ENCODE measurements around the gene GPHN.

Gene GPHN

DNA sequence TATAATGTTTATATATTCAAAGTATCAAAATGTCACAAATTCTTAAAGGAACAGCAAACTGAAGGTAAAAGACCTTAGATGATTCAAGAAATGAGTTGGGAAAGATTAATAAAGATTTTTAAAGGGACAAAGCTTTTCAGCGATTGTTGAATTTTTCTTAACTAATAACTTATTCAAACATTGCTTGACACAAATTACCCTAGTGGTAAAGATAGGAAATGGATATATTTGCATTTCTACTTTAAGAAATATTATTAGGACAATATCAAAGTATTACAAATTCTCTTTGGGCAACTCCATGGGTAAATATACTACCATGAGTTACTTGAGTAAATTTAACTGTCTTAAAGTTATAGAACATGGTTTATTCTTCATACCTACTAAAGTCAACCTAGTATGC lies 415.3 kb downstream of the GPHN start:
- DNase-seq: no peak
- H3K4me3 ChIP-seq (ENCODE audit: control insufficient read depth in 1 of 7, extremely low read depth in 1 of 7, insufficient read depth in 4 of 7, low read depth in 2 of 7, low read length in 6 of 7): no peak overlapping the region
- H3K27me3 ChIP-seq (replicated peaks in 2 of 5; ENCODE audit: control insufficient read depth in 4 of 5, insufficient read depth in 5 of 5, low read length in 4 of 5): no peaks in the 10 kb centered on the region
- peaks cover 0 to 8% (median 0%) of the 10 kb centered on the region in 5 experiments for H3K9me3 ChIP-seq (ENCODE audit: control extremely low read depth in 1 of 5, control insufficient read depth in 4 of 5, insufficient read depth in 2 of 5, low read depth in 1 of 5, low read length in 4 of 5)
- ChIA-PET CTCF (no interaction called here), POLR2A (no interaction called here)
- no CpG with 5 or more reads among the region's 1 CpG for WGBS (ENCODE audit: insufficient coverage)
- no peaks in the 10 kb centered on the region for H3K4me1 ChIP-seq (ENCODE audit: control extremely low read depth in 1 of 4, control insufficient read depth in 4 of 4, insufficient read depth in 4 of 4, low read length in 3 of 4)
- H3K27ac ChIP-seq (ENCODE audit: insufficient read depth in 1 of 2, low read depth in 1 of 2, low read length in 2 of 2, poor library complexity in 1 of 2, severe bottlenecking in 2 of 2): no peak overlapping the region
- peaks cover 4 to 18% (median 6%) of the 10 kb centered on the region in 4 experiments for H3K36me3 ChIP-seq (ENCODE audit: control insufficient read depth in 4 of 4, insufficient read depth in 4 of 4, low read length in 3 of 4)

DNA sequence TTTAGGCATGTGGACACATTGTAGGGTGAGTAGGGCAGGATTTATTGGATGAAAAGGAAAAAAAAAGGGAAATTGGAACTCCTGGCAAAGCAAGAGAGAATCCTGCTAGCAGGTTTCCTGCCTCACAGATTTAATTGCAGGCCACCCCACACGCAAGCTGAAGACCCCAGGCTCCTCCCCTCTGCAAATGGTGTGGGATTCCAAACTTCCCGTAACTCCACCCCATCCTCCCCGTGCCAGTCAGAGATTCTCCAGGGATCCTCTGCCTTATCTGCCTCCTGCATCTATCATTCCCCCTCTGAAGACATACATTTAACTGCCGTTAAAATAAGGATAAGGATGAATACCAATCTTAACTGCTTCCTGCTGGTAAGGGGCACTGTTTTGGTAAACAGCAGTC lies 431.5 kb downstream of the GPHN start:
- H3K9me3 ChIP-seq (ENCODE audit: control extremely low read depth in 1 of 5, control insufficient read depth in 4 of 5, insufficient read depth in 2 of 5, low read depth in 1 of 5, low read length in 4 of 5): peaks cover 4 to 38% (median 13%) of the 10 kb centered on the region in 5 experiments
- H3K36me3 ChIP-seq (ENCODE audit: control insufficient read depth in 4 of 4, insufficient read depth in 4 of 4, low read length in 3 of 4): peaks cover 2 to 20% (median 3%) of the 10 kb centered on the region in 4 experiments
- no peak for DNase-seq
- no peaks in the 10 kb centered on the region for H3K27me3 ChIP-seq (replicated peaks in 2 of 5; ENCODE audit: control insufficient read depth in 4 of 5, insufficient read depth in 5 of 5, low read length in 4 of 5)
- WGBS (ENCODE audit: insufficient coverage): 96% methylated on average over 3 of the region's 4 CpGs
- no peaks in the 10 kb centered on the region for H3K4me1 ChIP-seq (ENCODE audit: control extremely low read depth in 1 of 4, control insufficient read depth in 4 of 4, insufficient read depth in 4 of 4, low read length in 3 of 4)
- no peak overlapping the region for H3K4me3 ChIP-seq (ENCODE audit: control insufficient read depth in 1 of 7, extremely low read depth in 1 of 7, insufficient read depth in 4 of 7, low read depth in 2 of 7, low read length in 6 of 7)
- ChIA-PET CTCF (no interaction called here), POLR2A (no interaction called here)
- no peak overlapping the region for H3K27ac ChIP-seq (ENCODE audit: insufficient read depth in 1 of 2, low read depth in 1 of 2, low read length in 2 of 2, poor library complexity in 1 of 2, severe bottlenecking in 2 of 2)

DNA sequence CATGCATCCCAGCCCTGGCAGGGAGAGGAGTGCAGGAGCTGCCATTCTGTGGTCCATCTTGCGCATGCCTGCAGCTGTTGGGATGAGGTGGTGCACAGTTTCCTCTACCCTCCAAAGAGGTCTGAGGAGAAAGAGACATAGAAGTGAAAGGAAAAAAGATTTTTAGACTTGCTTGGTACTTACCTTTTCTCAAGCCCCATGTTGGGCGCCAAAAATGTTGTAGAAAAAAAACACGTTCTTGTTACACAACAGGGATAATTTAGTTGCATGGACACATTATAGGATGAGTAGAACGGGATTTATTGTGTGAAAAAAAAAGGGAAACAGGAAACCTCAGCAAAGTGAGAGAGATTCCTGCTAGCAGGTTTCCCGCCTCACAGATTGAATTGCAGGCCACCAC lies 436.9 kb downstream of the GPHN start:
- 95% methylated on average over 5 of the region's 5 CpGs for WGBS (ENCODE audit: insufficient coverage)
- POLR2A ChIA-PET: no interaction called here

DNA sequence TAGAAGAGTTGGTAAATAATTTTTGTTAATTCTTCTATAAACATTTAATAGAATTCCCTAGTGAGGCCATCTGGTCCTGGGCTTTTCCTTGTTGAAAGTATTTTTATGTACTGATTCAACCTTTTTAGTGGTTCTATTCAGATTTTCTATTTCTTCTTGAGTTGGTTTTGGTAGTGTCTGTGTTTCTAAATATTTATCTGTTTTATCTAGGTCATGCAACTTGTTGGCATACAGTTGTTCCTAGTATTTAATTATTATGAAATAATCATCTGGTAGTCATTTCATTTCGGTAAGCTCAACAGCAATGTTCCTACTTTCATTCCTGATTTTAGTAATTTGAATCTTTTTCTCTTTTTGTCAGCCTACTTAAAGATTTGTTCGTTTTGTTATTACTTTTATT lies 447.2 kb downstream of the GPHN start:
- peaks cover 0 to 12% (median 2%) of the 10 kb centered on the region in 4 experiments for H3K36me3 ChIP-seq (ENCODE audit: control insufficient read depth in 4 of 4, insufficient read depth in 4 of 4, low read length in 3 of 4)
- H3K27ac ChIP-seq (ENCODE audit: insufficient read depth in 1 of 2, low read depth in 1 of 2, low read length in 2 of 2, poor library complexity in 1 of 2, severe bottlenecking in 2 of 2): no peak overlapping the region
- ChIA-PET POLR2A (no interaction called here), CTCF (no interaction called here)
- no CpG with 5 or more reads among the region's 2 CpGs for WGBS (ENCODE audit: insufficient coverage)
- no peaks in the 10 kb centered on the region for H3K27me3 ChIP-seq (replicated peaks in 2 of 5; ENCODE audit: control insufficient read depth in 4 of 5, insufficient read depth in 5 of 5, low read length in 4 of 5)
- no peak for DNase-seq
- no peak overlapping the region for H3K4me3 ChIP-seq (ENCODE audit: control insufficient read depth in 1 of 7, extremely low read depth in 1 of 7, insufficient read depth in 4 of 7, low read depth in 2 of 7, low read length in 6 of 7)
- no peaks in the 10 kb centered on the region for H3K4me1 ChIP-seq (ENCODE audit: control extremely low read depth in 1 of 4, control insufficient read depth in 4 of 4, insufficient read depth in 4 of 4, low read length in 3 of 4)
- H3K9me3 ChIP-seq (ENCODE audit: control extremely low read depth in 1 of 5, control insufficient read depth in 4 of 5, insufficient read depth in 2 of 5, low read depth in 1 of 5, low read length in 4 of 5): peaks cover 6 to 31% (median 12%) of the 10 kb centered on the region in 5 experiments

More for the DNA sequence above, 436.9 kb downstream of the GPHN start:
- Histone ChIP-seq H3K4me1 (ENCODE audit: control extremely low read depth in 1 of 4, control insufficient read depth in 4 of 4, insufficient read depth in 4 of 4, low read length in 3 of 4) (no peaks in the 10 kb centered on the region), H3K27me3 (replicated peaks in 2 of 5; ENCODE audit: control insufficient read depth in 4 of 5, insufficient read depth in 5 of 5, low read length in 4 of 5) (no peaks in the 10 kb centered on the region), H3K4me3 (ENCODE audit: control insufficient read depth in 1 of 7, extremely low read depth in 1 of 7, insufficient read depth in 4 of 7, low read depth in 2 of 7, low read length in 6 of 7) (peak overlapping the region in 1 of 7 experiments; percentile 35), H3K27ac (ENCODE audit: insufficient read depth in 1 of 2, low read depth in 1 of 2, low read length in 2 of 2, poor library complexity in 1 of 2, severe bottlenecking in 2 of 2) (no peak overlapping the region), H3K36me3 (ENCODE audit: control insufficient read depth in 4 of 4, insufficient read depth in 4 of 4, low read length in 3 of 4) (peaks cover 6 to 43% (median 10%) of the 10 kb centered on the region in 4 experiments), H3K9me3 (ENCODE audit: control extremely low read depth in 1 of 5, control insufficient read depth in 4 of 5, insufficient read depth in 2 of 5, low read depth in 1 of 5, low read length in 4 of 5) (peaks cover 8 to 64% (median 27%) of the 10 kb centered on the region in 5 experiments)
- DNase-seq: peak; percentile 27 to 59 (median 58)
- CTCF ChIA-PET: no interaction called here

DNA sequence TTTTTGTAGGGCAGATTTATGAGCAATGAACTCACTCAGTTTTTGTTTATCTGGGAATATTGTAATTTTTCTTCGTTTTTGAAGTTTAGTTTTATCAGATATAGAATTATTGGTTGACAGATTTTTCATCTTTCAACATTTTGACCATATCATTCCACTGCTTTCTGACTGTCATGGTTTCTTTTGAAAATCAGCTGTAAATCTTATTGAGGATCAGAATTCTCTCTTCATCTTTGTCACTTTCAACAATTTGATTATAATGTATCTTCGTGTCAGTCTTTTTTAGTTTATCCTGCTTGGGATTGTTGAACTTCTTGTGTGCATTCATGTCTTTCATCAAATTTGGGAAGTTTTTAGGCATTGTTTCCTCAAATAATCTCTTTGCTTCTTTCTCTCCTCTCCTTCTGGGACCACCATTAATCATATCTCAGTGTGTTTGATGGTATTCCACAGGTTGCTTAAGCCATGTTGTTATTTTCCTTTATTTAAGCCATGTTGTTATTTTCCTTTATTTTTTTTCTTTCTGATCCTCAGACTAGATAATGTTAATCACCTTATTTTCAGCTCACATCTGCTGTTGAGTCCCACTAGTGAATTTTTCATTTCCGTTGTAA lies 451.6 kb downstream of the GPHN start:
- WGBS (ENCODE audit: insufficient coverage): no CpG with 5 or more reads among the region's 3 CpGs

DNA sequence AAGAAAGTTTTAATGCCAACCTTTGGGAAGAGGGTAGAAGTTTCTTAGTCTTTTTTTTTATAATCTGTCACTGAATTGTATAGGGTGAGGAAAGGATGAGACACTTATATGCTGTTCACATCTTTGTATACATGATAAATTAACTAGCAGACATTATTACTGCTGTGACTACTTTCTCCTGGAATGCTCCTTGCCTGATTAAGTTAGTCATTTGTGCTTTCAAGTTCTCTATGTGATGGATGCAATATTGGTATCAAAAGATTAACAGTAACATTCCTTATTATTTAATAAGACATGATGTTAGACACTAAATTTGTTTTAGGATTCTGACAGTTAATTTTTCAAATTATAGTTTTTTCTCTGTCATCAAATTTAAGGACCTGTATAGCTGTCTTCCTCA lies 457.9 kb downstream of the GPHN start:
- CTCF ChIA-PET: no interaction called here
- Histone ChIP-seq H3K4me3 (ENCODE audit: control insufficient read depth in 1 of 7, extremely low read depth in 1 of 7, insufficient read depth in 4 of 7, low read depth in 2 of 7, low read length in 6 of 7) (no peak overlapping the region), H3K36me3 (ENCODE audit: control insufficient read depth in 4 of 4, insufficient read depth in 4 of 4, low read length in 3 of 4) (peaks cover 0 to 4% (median 0%) of the 10 kb centered on the region in 4 experiments), H3K27me3 (replicated peaks in 2 of 5; ENCODE audit: control insufficient read depth in 4 of 5, insufficient read depth in 5 of 5, low read length in 4 of 5) (no peaks in the 10 kb centered on the region), H3K4me1 (ENCODE audit: control extremely low read depth in 1 of 4, control insufficient read depth in 4 of 4, insufficient read depth in 4 of 4, low read length in 3 of 4) (no peaks in the 10 kb centered on the region), H3K27ac (ENCODE audit: insufficient read depth in 1 of 2, low read depth in 1 of 2, low read length in 2 of 2, poor library complexity in 1 of 2, severe bottlenecking in 2 of 2) (no peak overlapping the region), H3K9me3 (ENCODE audit: control extremely low read depth in 1 of 5, control insufficient read depth in 4 of 5, insufficient read depth in 2 of 5, low read depth in 1 of 5, low read length in 4 of 5) (peaks cover 0 to 3% (median under 1%) of the 10 kb centered on the region in 5 experiments)
- POLR2A ChIA-PET: no interaction called here
- no peak for DNase-seq

More for the DNA sequence above, 451.6 kb downstream of the GPHN start:
- Histone ChIP-seq H3K4me1 (ENCODE audit: control extremely low read depth in 1 of 4, control insufficient read depth in 4 of 4, insufficient read depth in 4 of 4, low read length in 3 of 4) (no peaks in the 10 kb centered on the region), H3K27me3 (replicated peaks in 2 of 5; ENCODE audit: control insufficient read depth in 4 of 5, insufficient read depth in 5 of 5, low read length in 4 of 5) (no peaks in the 10 kb centered on the region), H3K36me3 (ENCODE audit: control insufficient read depth in 4 of 4, insufficient read depth in 4 of 4, low read length in 3 of 4) (peaks cover 0 to 12% (median 2%) of the 10 kb centered on the region in 4 experiments), H3K27ac (ENCODE audit: insufficient read depth in 1 of 2, low read depth in 1 of 2, low read length in 2 of 2, poor library complexity in 1 of 2, severe bottlenecking in 2 of 2) (no peak overlapping the region), H3K9me3 (ENCODE audit: control extremely low read depth in 1 of 5, control insufficient read depth in 4 of 5, insufficient read depth in 2 of 5, low read depth in 1 of 5, low read length in 4 of 5) (peaks cover 6 to 34% (median 13%) of the 10 kb centered on the region in 5 experiments), H3K4me3 (ENCODE audit: control insufficient read depth in 1 of 7, extremely low read depth in 1 of 7, insufficient read depth in 4 of 7, low read depth in 2 of 7, low read length in 6 of 7) (no peak overlapping the region)
- POLR2A ChIA-PET: no interaction called here
- DNase-seq: peak in 1 of 3 donors; percentile 0
- CTCF ChIA-PET: no interaction called here

DNA sequence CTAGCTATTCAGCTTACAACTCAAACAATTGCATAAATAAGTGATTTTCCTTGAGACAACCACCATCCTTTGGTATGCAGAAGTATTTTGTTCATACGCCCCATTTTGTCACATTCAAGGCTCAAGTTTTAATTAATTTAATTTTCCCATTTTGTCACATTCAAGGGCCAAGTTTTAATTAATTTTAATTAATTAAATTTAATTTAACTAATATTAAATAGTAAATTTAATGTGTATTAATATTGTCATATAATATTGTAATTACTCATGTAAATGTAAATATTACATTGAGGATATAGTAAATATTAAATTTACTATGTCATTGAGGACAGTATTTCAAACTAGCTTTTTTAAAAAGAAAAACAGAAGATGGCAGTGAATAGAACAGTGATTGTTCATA lies 464.5 kb downstream of the GPHN start:
- ChIA-PET POLR2A (no interaction called here), CTCF (no interaction called here)
- H3K36me3 ChIP-seq (ENCODE audit: control insufficient read depth in 4 of 4, insufficient read depth in 4 of 4, low read length in 3 of 4): peaks cover 0 to 4% (median under 1%) of the 10 kb centered on the region in 4 experiments
- no CpG with 5 or more reads among the region's 1 CpG for WGBS (ENCODE audit: insufficient coverage)
- no peak overlapping the region for H3K4me3 ChIP-seq (ENCODE audit: control insufficient read depth in 1 of 7, extremely low read depth in 1 of 7, insufficient read depth in 4 of 7, low read depth in 2 of 7, low read length in 6 of 7)
- no peak for DNase-seq
- H3K4me1 ChIP-seq (ENCODE audit: control extremely low read depth in 1 of 4, control insufficient read depth in 4 of 4, insufficient read depth in 4 of 4, low read length in 3 of 4): no peaks in the 10 kb centered on the region
- no peaks in the 10 kb centered on the region for H3K9me3 ChIP-seq (ENCODE audit: control extremely low read depth in 1 of 5, control insufficient read depth in 4 of 5, insufficient read depth in 2 of 5, low read depth in 1 of 5, low read length in 4 of 5)
- no peaks in the 10 kb centered on the region for H3K27me3 ChIP-seq (replicated peaks in 2 of 5; ENCODE audit: control insufficient read depth in 4 of 5, insufficient read depth in 5 of 5, low read length in 4 of 5)
- no peak overlapping the region for H3K27ac ChIP-seq (ENCODE audit: insufficient read depth in 1 of 2, low read depth in 1 of 2, low read length in 2 of 2, poor library complexity in 1 of 2, severe bottlenecking in 2 of 2)
